Measurements from ENCODE around the gene PTGIR.

PTGIR gene

GRCh38 chr19:46573679-46574498 lies 51.0 kb downstream of the PTGIR start:
- H3K36me3 ChIP-seq (replicated peaks), result no peaks in the 10 kb centered on the region
- in situ Hi-C loops (cut with HindIII; ENCODE audit: low pct_ligation_motif_present, low sequenced_read_pairs), result no loop called here
- TF ChIP-seq CTCF (IDR thresholded peaks at IDR 0.05; ENCODE audit: low read depth, low read length, missing control alignments), result no peak
- H3K27ac ChIP-seq, result no peak overlapping the region
- H3K27me3 ChIP-seq (replicated peaks), result no peaks in the 10 kb centered on the region
- H3K4me3 ChIP-seq (ENCODE audit: low read depth, low read length), result no peak overlapping the region
- no peak for DNase-seq

GRCh38 chr19:46571495-46571894 lies 53.4 kb downstream of the PTGIR start:
- H3K4me3 ChIP-seq (ENCODE audit: low read depth, low read length), result no peak overlapping the region
- peak; percentile 49 for TF ChIP-seq CTCF (IDR thresholded peaks at IDR 0.05; ENCODE audit: low read depth, low read length, missing control alignments)
- in situ Hi-C loops (cut with HindIII; ENCODE audit: low pct_ligation_motif_present, low sequenced_read_pairs), result no loop called here
- no peaks in the 10 kb centered on the region for H3K36me3 ChIP-seq (replicated peaks)
- peak; percentile 14 for DNase-seq
- no peak overlapping the region for H3K27ac ChIP-seq
- no peaks in the 10 kb centered on the region for H3K27me3 ChIP-seq (replicated peaks)
